ENCODE measurements around the gene MAP1LC3B2. TPM values are rescaled to one million over a fixed set of nuclear protein-coding genes. Genes with fewer than 3 reads are reported as not detected.

Gene MAP1LC3B2
- total and polyA plus RNA-seq, 12 donors, result 0.59 to 4.6 (median 2.2) TPM

- intact Hi-C loops (cut with DNase I), result loop anchor here in 1 of 10 donors (5.0 kb wide), 1 partner anchor 37 kb away; no protein-coding TSS in a partner anchor
- Histone ChIP-seq H3K27ac (no peak overlapping the region), H3K27me3 (peaks cover 0 to 6% (median 0%) of the 10 kb centered on the region in 7 donors), H3K4me1 (peaks cover 0 to 32% (median 17%) of the 10 kb centered on the region in 9 donors), H3K4me3 (no peak overlapping the region), H3K36me3 (no peaks in the 10 kb centered on the region), H3K9me3 (no peaks in the 10 kb centered on the region)
- TF ChIP-seq, protein P1, sequence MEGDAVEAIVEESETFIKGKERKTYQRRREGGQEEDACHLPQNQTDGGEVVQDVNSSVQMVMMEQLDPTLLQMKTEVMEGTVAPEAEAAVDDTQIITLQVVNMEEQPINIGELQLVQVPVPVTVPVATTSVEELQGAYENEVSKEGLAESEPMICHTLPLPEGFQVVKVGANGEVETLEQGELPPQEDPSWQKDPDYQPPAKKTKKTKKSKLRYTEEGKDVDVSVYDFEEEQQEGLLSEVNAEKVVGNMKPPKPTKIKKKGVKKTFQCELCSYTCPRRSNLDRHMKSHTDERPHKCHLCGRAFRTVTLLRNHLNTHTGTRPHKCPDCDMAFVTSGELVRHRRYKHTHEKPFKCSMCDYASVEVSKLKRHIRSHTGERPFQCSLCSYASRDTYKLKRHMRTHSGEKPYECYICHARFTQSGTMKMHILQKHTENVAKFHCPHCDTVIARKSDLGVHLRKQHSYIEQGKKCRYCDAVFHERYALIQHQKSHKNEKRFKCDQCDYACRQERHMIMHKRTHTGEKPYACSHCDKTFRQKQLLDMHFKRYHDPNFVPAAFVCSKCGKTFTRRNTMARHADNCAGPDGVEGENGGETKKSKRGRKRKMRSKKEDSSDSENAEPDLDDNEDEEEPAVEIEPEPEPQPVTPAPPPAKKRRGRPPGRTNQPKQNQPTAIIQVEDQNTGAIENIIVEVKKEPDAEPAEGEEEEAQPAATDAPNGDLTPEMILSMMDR (IDR thresholded peaks at IDR 0.05), result no peak
- ATAC-seq (no peak), DNase-seq (no peak)
- 91 to 92% methylated on average over 10 of the region's 10 CpGs for WGBS, 2 donors
These were observed 9.2 kb upstream of the MAP1LC3B2 start for GRCh38 chr12:116549993-116550392.

- Histone ChIP-seq H3K27ac (no peak overlapping the region), H3K27me3 (peaks cover 0 to 6% (median 0%) of the 10 kb centered on the region in 7 donors), H3K4me3 (no peak overlapping the region), H3K36me3 (no peaks in the 10 kb centered on the region), H3K9me3 (no peaks in the 10 kb centered on the region), H3K4me1 (peaks cover 0 to 32% (median 17%) of the 10 kb centered on the region in 9 donors)
- ATAC-seq, result no peak
- 67 to 96% methylated on average over 2 of the region's 2 CpGs for WGBS, 2 donors
- no peak for DNase-seq
- intact Hi-C loops (cut with DNase I), result loop anchor here in 1 of 10 donors (5.0 kb wide), 1 partner anchor 36 kb away; no protein-coding TSS in a partner anchor
- TF ChIP-seq, protein P1 (IDR thresholded peaks at IDR 0.05), result no peak
These were observed 8.0 kb upstream of the MAP1LC3B2 start for GRCh38 chr12:116551151-116551550.

DNA sequence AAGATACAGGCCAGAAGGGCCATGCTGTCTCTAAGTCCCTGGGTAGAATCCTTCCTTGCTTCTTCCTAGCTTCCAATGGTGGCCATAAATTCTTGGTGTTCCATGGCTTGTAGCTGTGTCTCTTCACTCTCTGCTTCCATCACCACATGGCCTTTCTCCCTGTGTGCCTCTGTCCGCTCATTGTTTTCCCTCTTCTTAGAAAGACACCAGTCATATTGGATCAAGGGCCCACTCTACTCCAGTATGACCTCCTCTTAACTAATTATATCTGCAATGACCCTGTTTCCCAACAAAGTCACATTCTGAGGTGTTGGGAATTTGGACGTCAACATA is 7.6 kb upstream of the MAP1LC3B2 start:
- DNase-seq (no peak), ATAC-seq (peak in 1 of 8 donors; percentile 58)
- H3K36me3 ChIP-seq, result no peaks in the 10 kb centered on the region
- H3K4me3 ChIP-seq, result no peak overlapping the region
- 66 to 68% methylated on average over 2 of the region's 2 CpGs for WGBS, 2 donors
- intact Hi-C loops (cut with DNase I), result loop anchor here in 1 of 10 donors (5.0 kb wide), 1 partner anchor 36 kb away; no protein-coding TSS in a partner anchor
- H3K27ac ChIP-seq, result no peak overlapping the region
- peaks cover 0 to 6% (median 0%) of the 10 kb centered on the region in 7 donors for H3K27me3 ChIP-seq
- TF ChIP-seq, protein P1 (IDR thresholded peaks at IDR 0.05), result no peak
- no peaks in the 10 kb centered on the region for H3K9me3 ChIP-seq
- H3K4me1 ChIP-seq, result peaks cover 0 to 32% (median 17%) of the 10 kb centered on the region in 9 donors

DNA sequence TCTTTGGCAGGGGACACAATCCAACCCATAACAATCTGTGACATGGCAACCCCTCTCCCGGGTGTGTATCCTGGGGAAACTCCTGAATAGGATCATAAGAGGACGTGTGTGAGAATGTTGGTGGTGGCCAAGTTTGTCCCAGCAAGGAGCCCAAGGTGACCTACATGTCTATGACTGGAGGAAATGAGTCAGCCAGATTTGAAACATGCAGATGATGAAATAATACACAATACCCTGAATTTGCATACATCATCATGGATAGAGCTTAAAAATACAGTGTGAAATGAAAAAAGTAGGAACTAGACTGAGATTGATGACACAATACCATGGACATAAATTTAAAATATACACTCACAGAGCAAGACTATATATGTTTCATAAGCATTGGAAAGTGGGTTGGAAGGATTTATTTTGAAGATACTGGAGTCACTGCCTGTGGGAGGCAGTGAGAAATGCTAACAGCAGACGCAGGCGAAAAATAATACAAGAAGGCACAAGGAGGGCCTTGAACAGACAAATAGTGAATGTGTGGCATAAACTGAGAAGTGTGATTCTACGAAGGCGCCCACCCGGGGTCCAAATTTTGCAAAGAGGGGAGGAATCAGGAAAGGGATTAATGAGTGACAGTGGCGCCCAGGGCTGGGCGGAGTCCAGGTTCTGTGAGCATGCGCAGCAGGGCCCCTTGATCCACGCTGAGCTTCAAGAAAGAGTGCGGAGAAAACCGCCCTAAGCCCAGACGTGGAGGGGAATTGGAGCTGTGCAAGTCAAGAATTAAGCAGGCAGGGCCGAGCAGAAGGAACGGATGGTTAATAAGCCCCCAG is 7.0 kb upstream of the MAP1LC3B2 start:
- peak in 3 of 8 donors; percentile 52 to 88 (median 80) for ATAC-seq
- Histone ChIP-seq H3K36me3 (no peaks in the 10 kb centered on the region), H3K9me3 (no peaks in the 10 kb centered on the region), H3K27me3 (peaks cover 0 to 6% (median 0%) of the 10 kb centered on the region in 7 donors), H3K4me1 (peaks cover 0 to 31% (median 17%) of the 10 kb centered on the region in 9 donors), H3K27ac (peak overlapping the region in 1 of 10 donors; percentile 65), H3K4me3 (no peak overlapping the region)
- 85% methylated on average over 16 of the region's 16 CpGs for WGBS, 2 donors
- TF ChIP-seq, protein P1 (IDR thresholded peaks at IDR 0.05), result no peak
- intact Hi-C loops (cut with DNase I), result loop anchor here in 1 of 10 donors (5.0 kb wide), 1 partner anchor 35 kb away; no protein-coding TSS in a partner anchor
- no peak for DNase-seq
